WTC11 (cell line): Measurements from ENCODE around the gene DNPEP.

Experiments
- ELF4 ChIP-seq: sonication (generic); formaldehyde crosslinking; IDR thresholded peaks from 2 replicates; pipeline ENCODE4 v1.8.1; 2022; ENCODE audit warnings: low read depth, mild to moderate bottlenecking, moderate library complexity, missing genetic modification reagents
- FOXJ3 ChIP-seq: sonication (generic); formaldehyde crosslinking; IDR thresholded peaks from 2 replicates; pipeline ENCODE4 v1.9.0; 2021; ENCODE audit warnings: missing genetic modification reagents, mild to moderate bottlenecking, borderline replicate concordance
- FOXP1 ChIP-seq: sonication (generic); formaldehyde crosslinking; IDR thresholded peaks from 2 replicates; pipeline ENCODE4 v1.8.0; 2022; ENCODE audit warnings: missing genetic modification reagents, mild to moderate bottlenecking, moderate library complexity, borderline replicate concordance
- SMAD3 ChIP-seq: sonication (generic); formaldehyde crosslinking; IDR thresholded peaks from 2 replicates; pipeline ENCODE4 v1.8.0; 2022; ENCODE audit warnings: missing genetic modification reagents, mild to moderate bottlenecking, borderline replicate concordance
- TEAD1 ChIP-seq: sonication (generic); formaldehyde crosslinking; IDR thresholded peaks from 2 replicates; pipeline ENCODE4 v1.8.0; 2022; ENCODE audit warnings: mild to moderate bottlenecking, missing genetic modification reagents
- TEAD4 ChIP-seq: sonication (generic); formaldehyde crosslinking; IDR thresholded peaks from 2 replicates; pipeline ENCODE4 v1.8.0; 2022; ENCODE audit warnings: mild to moderate bottlenecking, missing genetic modification reagents
- ZNF423 ChIP-seq: fragments of 250-450 bp; sonication (Bioruptor Pico); IDR thresholded peaks from 2 replicates; pipeline ENCODE4 v2.1.2; 2022; ENCODE audit warnings: mild to moderate bottlenecking, moderate library complexity
- TF ChIP-seq, protein P1 (sequence below): sonication (generic); formaldehyde crosslinking; IDR thresholded peaks from 2 replicates; pipeline ENCODE4 v1.8.1; 2023; ENCODE audit warnings: mild to moderate bottlenecking, missing genetic modification reagents, moderate library complexity
- TF ChIP-seq, protein P2 (sequence below): fragments of 200-600 bp; IDR thresholded peaks from 2 replicates; pipeline ENCODE4 v1.8.0; 2022; ENCODE audit warnings: antibody characterized with exemption
- TF ChIP-seq, protein P3 (sequence below): fragments of 250-450 bp; sonication (Bioruptor Pico); IDR thresholded peaks from 2 replicates; pipeline ENCODE4 v1.9.0; 2021; ENCODE audit warnings: moderate library complexity, mild to moderate bottlenecking, inconsistent platforms, borderline replicate concordance
- TF ChIP-seq, protein P4 (sequence below): fragments of 250-450 bp; sonication (Bioruptor Pico); IDR thresholded peaks from 2 replicates; pipeline ENCODE4 v2.1.2; 2022; ENCODE audit warnings: mild to moderate bottlenecking, moderate library complexity

DNA sequence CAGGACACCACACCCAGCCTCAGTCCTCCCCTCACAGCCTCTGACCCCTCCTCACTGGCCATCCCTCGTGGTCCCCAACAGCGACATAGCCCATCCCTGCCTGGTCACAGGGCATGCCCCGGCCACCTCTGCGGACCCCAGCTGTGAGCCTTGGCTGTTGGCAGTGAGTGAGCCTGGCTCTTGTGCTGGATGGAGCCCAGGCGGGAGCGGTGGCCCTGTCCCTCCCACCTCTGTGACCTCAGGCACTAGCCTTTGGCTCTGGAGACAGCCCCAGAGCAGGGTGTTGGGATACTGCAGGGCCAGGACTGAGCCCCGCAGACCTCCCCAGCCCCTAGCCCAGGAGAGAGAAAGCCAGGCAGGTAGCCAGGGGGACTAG, 38.3 kb upstream of the DNPEP start:
- TF ChIP-seq ELF4 (no peak), FOXP1 (CRISPR knock-in tag) (no peak), ZNF423 (CRISPR knock-in tag) (no peak), TEAD1 (CRISPR knock-in tag) (no peak), TEAD4 (CRISPR knock-in tag) (no peak), SMAD3 (CRISPR knock-in tag) (no peak), FOXJ3 (CRISPR knock-in tag) (no peak)
- TF ChIP-seq, protein P1, sequence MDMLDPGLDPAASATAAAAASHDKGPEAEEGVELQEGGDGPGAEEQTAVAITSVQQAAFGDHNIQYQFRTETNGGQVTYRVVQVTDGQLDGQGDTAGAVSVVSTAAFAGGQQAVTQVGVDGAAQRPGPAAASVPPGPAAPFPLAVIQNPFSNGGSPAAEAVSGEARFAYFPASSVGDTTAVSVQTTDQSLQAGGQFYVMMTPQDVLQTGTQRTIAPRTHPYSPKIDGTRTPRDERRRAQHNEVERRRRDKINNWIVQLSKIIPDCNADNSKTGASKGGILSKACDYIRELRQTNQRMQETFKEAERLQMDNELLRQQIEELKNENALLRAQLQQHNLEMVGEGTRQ (CRISPR knock-in tag) = no peak
- TF ChIP-seq, protein P2, sequence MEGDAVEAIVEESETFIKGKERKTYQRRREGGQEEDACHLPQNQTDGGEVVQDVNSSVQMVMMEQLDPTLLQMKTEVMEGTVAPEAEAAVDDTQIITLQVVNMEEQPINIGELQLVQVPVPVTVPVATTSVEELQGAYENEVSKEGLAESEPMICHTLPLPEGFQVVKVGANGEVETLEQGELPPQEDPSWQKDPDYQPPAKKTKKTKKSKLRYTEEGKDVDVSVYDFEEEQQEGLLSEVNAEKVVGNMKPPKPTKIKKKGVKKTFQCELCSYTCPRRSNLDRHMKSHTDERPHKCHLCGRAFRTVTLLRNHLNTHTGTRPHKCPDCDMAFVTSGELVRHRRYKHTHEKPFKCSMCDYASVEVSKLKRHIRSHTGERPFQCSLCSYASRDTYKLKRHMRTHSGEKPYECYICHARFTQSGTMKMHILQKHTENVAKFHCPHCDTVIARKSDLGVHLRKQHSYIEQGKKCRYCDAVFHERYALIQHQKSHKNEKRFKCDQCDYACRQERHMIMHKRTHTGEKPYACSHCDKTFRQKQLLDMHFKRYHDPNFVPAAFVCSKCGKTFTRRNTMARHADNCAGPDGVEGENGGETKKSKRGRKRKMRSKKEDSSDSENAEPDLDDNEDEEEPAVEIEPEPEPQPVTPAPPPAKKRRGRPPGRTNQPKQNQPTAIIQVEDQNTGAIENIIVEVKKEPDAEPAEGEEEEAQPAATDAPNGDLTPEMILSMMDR = no peak
- TF ChIP-seq, protein P3, sequence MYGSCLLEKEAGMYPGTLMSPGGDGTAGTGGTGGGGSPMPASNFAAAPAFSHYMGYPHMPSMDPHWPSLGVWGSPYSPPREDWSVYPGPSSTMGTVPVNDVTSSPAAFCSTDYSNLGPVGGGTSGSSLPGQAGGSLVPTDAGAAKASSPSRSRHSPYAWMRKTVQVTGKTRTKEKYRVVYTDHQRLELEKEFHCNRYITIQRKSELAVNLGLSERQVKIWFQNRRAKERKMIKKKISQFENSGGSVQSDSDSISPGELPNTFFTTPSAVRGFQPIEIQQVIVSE (CRISPR knock-in tag) = no peak
- TF ChIP-seq, protein P4, sequence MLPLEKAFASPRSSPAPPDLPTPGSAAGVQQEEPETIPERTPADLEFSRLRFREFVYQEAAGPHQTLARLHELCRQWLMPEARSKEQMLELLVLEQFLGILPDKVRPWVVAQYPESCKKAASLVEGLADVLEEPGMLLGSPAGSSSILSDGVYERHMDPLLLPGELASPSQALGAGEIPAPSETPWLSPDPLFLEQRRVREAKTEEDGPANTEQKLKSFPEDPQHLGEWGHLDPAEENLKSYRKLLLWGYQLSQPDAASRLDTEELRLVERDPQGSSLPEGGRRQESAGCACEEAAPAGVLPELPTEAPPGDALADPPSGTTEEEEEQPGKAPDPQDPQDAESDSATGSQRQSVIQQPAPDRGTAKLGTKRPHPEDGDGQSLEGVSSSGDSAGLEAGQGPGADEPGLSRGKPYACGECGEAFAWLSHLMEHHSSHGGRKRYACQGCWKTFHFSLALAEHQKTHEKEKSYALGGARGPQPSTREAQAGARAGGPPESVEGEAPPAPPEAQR (CRISPR knock-in tag) = no peak
